Hepatocyte (in vitro differentiated cells): ENCODE data around the gene PPP2R2C. TPM values are rescaled to one million over a fixed set of nuclear protein-coding genes. Genes with fewer than 3 reads are reported as not detected.

ENCODE experiments used
- DNase-seq: peaks from one replicate; pipeline ENCODE4 v3.0.0-alpha.2; 2016; ENCODE audit warnings: low spot score
- H2AFZ ChIP-seq: fragments of 200-600 bp; sonication (generic); 2 replicates; pipeline ENCODE4 v1.6.0; 2016; ENCODE audit warnings: antibody characterized with exemption, mild to moderate bottlenecking
- H3K27ac ChIP-seq: fragments of 200-600 bp; sonication (generic); 2 replicates; pipeline ENCODE4 v1.5.1; 2016; ENCODE audit warnings: mild to moderate bottlenecking
- H3K27me3 ChIP-seq: fragments of 200-600 bp; sonication (generic); 2 replicates; pipeline ENCODE4 v1.6.1; 2016
- H3K36me3 ChIP-seq: fragments of 200-600 bp; sonication (generic); replicated peaks from 2 replicates; pipeline ENCODE4 v1.5.1; 2016; ENCODE audit warnings: low read depth; ENCODE audit not compliant: insufficient read depth
- H3K4me1 ChIP-seq: fragments of 200-600 bp; sonication (generic); 2 replicates; pipeline ENCODE4 v1.5.1; 2016; ENCODE audit warnings: mild to moderate bottlenecking, moderate library complexity; ENCODE audit not compliant: insufficient read depth
- H3K4me2 ChIP-seq: fragments of 200-600 bp; sonication (generic); 2 replicates; pipeline ENCODE4 v1.6.0; 2016
- H3K4me3 ChIP-seq: fragments of 200-600 bp; sonication (generic); 2 replicates; pipeline ENCODE4 v1.5.1; 2016; ENCODE audit warnings: mild to moderate bottlenecking
- H3K79me2 ChIP-seq: fragments of 200-600 bp; sonication (generic); 2 replicates; pipeline ENCODE4 v1.6.0; 2017; ENCODE audit warnings: mild to moderate bottlenecking
- H3K9me2 ChIP-seq: fragments of 200-600 bp; sonication (generic); replicated peaks from 2 replicates; pipeline ENCODE4 v1.6.0; 2017; ENCODE audit warnings: mild to moderate bottlenecking; ENCODE audit not compliant: insufficient read depth
- H3K9me3 ChIP-seq: fragments of 200-600 bp; sonication (generic); 2 replicates; pipeline ENCODE4 v1.5.1; 2016; ENCODE audit warnings: low read depth, mild to moderate bottlenecking
- H4K20me1 ChIP-seq: fragments of 200-600 bp; sonication (generic); 2 replicates; pipeline ENCODE4 v1.6.0; 2016; ENCODE audit warnings: mild to moderate bottlenecking; ENCODE audit not compliant: insufficient read depth, poor library complexity, severe bottlenecking
- CTCF ChIP-seq: fragments of 200-600 bp; sonication (generic); IDR thresholded peaks from 2 replicates; pipeline ENCODE4 v1.5.1; 2016; ENCODE audit warnings: antibody characterized with exemption, mild to moderate bottlenecking; ENCODE audit not compliant: poor library complexity
- EZH2 ChIP-seq: fragments of 200-600 bp; sonication (generic); IDR thresholded peaks from 2 replicates; pipeline ENCODE4 v1.6.1; 2016; ENCODE audit warnings: antibody characterized with exemption, mild to moderate bottlenecking, borderline replicate concordance
- EZH2phosphoT487 ChIP-seq: fragments of 200-600 bp; sonication (generic); IDR thresholded peaks from one replicate; pipeline ENCODE4 v1.6.1; 2018; ENCODE audit warnings: antibody characterized with exemption, mild to moderate bottlenecking, low read depth, moderate library complexity; ENCODE audit not compliant: unreplicated experiment, severe bottlenecking
- WGBS: methylation state at CpG from one replicate; pipeline ENCODE4 v1.1.6; 2016; ENCODE audit warnings: low lambda C conversion rate; ENCODE audit errors: missing lambda C conversion rate; 5-methylcytosine and 5-hydroxymethylcytosine counted together
- polyA plus RNA-seq: library from polyadenylated mRNA; unstranded; fragments of >200 nt; fragmentation: Nextera tagmentation; extraction: Ambion mirVana; gene quantifications from 2 replicates; pipeline ENCODE4 v1.2.1, GENCODE V29; 2016
- total RNA-seq: library from RNA; depleted of rRNA; stranded (reverse); fragments of >200 nt; gene quantifications from 2 replicates; pipeline ENCODE4 v1.2.3, GENCODE V29; 2014

Gene PPP2R2C
- total and polyA plus RNA-seq, 2 experiments from 2014 or later: 0.35 to 0.67 TPM

- Histone ChIP-seq H3K9me2 (no peaks in the 10 kb centered on the region), H2AFZ (no peak overlapping the region), H3K4me2 (no peak overlapping the region), H3K79me2 (no peaks in the 10 kb centered on the region), H3K27ac (no peak overlapping the region), H4K20me1 (no peaks in the 10 kb centered on the region), H3K4me3 (no peak overlapping the region), H3K36me3 (no peaks in the 10 kb centered on the region), H3K9me3 (no peaks in the 10 kb centered on the region), H3K27me3 (peaks cover 79% of the 10 kb centered on the region), H3K4me1 (peaks cover 3% of the 10 kb centered on the region)
- no peak for DNase-seq
- TF ChIP-seq EZH2phosphoT487 (no peak), CTCF (no peak), EZH2 (no peak)
- 41% methylated on average over 3 of the region's 3 CpGs for WGBS
Measured at GRCh38 chr4:6469144-6469543, 3.3 kb downstream of the PPP2R2C start.

- H3K36me3 ChIP-seq: no peaks in the 10 kb centered on the region
- H2AFZ ChIP-seq: no peak overlapping the region
- H3K79me2 ChIP-seq: no peaks in the 10 kb centered on the region
- DNase-seq: no peak
- no peaks in the 10 kb centered on the region for H3K9me3 ChIP-seq
- no peaks in the 10 kb centered on the region for H3K9me2 ChIP-seq
- no peak overlapping the region for H3K27ac ChIP-seq
- no peaks in the 10 kb centered on the region for H4K20me1 ChIP-seq
- WGBS: 88% methylated on average over 1 of the region's 1 CpG
- no peak overlapping the region for H3K4me3 ChIP-seq
- H3K27me3 ChIP-seq: peaks cover 72% of the 10 kb centered on the region
- peaks cover 3% of the 10 kb centered on the region for H3K4me1 ChIP-seq
- TF ChIP-seq EZH2 (no peak), CTCF (no peak), EZH2phosphoT487 (no peak)
- H3K4me2 ChIP-seq: no peak overlapping the region
Measured at GRCh38 chr4:6468376-6468775, 4.0 kb downstream of the PPP2R2C start.

- Histone ChIP-seq H3K9me3 (no peaks in the 10 kb centered on the region), H3K79me2 (no peaks in the 10 kb centered on the region), H3K27me3 (peaks cover 64% of the 10 kb centered on the region), H4K20me1 (no peaks in the 10 kb centered on the region), H3K4me3 (no peak overlapping the region), H2AFZ (no peak overlapping the region), H3K4me1 (peaks cover 3% of the 10 kb centered on the region), H3K27ac (no peak overlapping the region), H3K9me2 (no peaks in the 10 kb centered on the region), H3K36me3 (no peaks in the 10 kb centered on the region), H3K4me2 (no peak overlapping the region)
- no peak for TF ChIP-seq CTCF
- no peak for TF ChIP-seq EZH2
- no peak for TF ChIP-seq EZH2phosphoT487
- DNase-seq: no peak
- 85% methylated on average over 6 of the region's 6 CpGs for WGBS
Measured at GRCh38 chr4:6467600-6467999, 4.8 kb downstream of the PPP2R2C start.
